T-helper 22 cell (primary cell): ENCODE results near the gene ADM5.
"Not testable (repeated sequence)": the region's sequence is repeated elsewhere in the genome, so short reads cannot be mapped to it uniquely, and the experiment has no call there.

Source experiments
- DNase-seq: peaks from one replicate; pipeline ENCODE4 v3.0.0-alpha.2; 2020; ENCODE audit warnings: low read depth

ADM5 gene

DNA sequence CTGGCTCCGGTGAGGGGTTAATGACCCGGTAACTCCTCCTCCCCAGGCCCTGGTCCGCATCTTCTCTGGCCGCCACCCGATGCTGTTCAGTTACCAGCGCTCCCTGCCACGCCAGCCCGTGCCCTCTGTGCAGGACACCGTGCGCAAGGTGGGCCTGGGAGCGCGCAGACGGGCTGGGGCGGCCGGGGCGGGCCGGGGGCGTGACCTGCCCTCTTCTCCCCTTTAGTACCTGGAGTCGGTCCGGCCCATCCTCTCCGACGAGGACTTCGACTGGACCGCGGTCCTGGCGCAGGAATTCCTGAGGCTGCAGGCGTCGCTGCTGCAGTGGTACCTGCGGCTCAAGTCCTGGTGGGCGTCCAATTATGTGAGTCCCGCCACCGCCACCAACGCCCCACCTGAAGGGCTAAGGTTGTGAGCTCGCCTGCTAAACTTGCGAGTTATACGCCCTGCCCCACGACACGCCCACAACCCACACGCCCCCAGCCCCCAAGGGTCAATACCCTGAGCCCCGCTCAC is 11.9 kb downstream of the ADM5 start:
- DNase-seq = no peak

DNA sequence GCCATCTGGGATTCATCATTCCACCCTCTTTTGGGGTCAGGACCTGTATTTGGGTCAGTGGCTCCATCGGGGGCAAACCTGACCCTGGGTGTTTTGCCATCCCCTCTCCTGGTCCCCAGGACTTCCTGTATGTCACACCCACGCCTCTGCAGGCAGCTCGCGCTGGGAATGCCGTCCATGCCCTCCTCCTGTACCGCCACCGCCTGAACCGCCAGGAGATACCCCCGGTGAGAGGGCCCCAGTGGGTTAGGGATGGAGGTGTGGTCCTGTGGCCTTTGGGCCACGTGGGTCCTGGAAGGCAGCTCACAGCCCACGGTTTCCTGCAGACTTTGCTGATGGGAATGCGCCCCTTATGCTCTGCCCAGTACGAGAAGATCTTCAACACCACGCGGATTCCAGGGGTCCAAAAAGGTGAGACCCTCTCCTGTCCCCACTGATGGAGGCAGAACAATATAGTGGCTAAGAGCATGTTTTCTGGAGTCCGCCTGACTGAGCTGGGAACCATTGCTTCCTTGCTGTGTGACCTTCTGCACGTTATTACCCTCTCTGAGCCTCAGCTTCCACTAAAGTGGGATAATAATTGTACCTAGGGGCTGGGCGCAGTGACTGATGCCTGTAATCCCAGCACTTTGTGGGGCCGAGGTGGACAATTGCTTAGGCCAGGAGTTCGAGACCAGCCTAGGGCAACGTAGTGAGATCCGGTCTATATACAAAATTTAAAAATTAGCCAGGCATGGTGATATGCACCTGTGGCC is 15.7 kb downstream of the ADM5 start:
- DNase-seq = no peak

DNA sequence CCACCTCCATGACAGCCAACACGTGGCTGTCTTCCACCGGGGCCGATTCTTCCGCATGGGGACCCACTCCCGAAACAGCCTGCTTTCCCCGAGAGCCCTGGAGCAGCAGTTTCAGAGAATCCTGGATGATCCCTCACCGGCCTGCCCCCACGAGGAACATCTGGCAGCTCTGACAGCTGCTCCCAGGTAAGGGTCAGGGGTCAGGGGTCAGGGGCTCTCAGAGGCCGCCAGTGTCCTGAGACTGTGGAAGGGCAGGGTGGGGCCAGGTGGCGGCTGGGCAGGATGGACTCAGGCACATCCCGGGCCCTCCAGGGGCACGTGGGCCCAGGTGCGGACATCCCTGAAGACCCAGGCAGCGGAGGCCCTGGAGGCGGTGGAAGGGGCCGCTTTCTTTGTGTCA is 16.5 kb downstream of the ADM5 start:
- no peak for DNase-seq

DNA sequence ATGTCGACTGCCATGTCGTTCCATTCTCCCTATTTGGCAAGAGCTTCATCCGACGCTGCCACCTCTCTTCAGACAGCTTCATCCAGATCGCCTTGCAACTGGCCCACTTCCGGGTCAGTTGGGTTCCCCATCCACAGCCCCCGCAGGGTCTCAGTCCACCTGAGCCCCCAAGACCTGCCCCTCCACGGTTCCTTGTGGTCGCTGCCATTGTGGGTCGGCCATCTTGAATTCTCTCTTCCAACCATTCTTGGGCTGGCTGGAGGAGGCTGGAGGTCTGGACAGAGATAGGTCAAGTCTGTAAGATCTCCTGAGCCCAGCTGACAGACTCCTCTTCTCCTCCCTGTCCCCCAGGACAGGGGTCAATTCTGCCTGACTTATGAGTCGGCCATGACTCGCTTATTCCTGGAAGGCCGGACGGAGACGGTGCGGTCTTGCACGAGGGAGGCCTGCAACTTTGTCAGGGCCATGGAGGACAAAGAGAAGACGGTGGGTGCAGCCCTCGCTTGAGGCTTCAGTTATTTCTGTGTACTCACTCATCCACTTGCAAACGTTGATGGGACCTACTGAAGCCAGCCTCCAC is 21.1 kb downstream of the ADM5 start:
- DNase-seq = no peak

DNA sequence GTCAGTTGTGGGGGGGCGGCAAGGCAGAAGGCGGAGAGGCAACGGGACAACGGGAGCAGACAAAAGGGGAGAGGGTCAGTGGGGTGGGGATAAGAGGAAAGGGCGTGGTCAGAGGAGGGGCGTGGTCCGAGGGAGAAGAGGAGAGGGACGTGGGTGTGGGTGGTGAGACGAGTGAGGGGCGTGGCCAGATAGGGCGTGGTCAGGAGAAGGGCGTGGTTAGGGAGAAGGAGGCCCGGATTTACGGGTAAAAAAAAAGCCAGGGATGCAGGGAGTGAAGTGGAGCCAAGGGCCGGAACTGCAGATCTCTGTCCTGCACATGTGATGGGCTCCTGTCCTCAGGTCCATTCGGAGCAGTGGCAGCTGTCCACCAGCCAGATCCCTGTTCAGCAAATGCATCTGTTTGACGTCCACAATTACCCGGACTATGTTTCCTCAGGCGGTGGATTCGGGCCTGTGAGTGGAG is 23.0 kb downstream of the ADM5 start:
- no peak for DNase-seq

DNA sequence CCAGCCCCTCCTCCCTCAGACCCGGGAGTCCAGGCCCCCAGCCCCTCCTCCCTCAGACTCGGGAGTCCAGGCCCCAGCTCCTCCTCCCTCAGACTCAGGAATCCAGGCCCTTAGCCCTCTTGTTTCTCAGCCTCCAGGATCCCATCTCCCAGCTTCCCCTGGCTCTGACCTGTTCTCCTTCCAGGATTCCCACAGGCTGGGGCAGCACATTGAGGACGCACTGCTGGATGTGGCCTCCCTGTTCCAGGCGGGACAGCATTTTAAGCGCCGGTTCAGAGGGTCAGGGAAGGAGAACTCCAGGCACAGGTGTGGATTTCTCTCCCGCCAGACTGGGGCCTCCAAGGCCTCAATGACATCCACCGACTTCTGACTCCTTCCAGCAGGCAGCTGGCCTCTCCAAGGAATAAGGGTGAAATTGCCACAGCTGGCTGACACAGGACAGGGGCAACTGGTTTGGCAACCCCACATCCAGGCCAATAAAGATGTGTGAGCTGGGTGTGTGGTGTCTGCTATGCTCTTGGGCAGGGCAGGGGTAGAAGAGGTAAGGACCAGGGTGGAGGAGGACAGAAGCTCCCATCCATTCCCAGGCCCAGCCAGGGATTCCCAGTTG is 23.9 kb downstream of the ADM5 start:
- DNase-seq = no peak

DNA sequence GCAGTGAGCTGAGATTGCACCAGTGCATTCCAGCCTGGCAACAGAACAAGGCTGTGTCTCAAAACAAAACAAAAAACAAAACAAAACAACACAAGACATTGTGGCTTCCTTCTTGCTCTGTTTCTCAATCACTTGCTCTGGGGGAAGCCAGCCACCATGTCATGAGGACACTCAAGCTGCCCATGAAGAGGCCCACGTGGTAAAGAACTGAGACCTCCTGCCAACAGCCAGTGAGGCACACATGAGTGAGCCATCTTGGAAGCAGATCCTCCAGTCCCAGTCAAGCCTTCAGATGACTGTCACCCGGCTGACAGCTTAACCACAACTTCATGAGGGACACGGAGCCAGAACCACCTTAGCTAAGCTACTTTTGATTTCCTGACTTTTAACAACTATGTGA is 26.8 kb downstream of the ADM5 start:
- no peak for DNase-seq

DNA sequence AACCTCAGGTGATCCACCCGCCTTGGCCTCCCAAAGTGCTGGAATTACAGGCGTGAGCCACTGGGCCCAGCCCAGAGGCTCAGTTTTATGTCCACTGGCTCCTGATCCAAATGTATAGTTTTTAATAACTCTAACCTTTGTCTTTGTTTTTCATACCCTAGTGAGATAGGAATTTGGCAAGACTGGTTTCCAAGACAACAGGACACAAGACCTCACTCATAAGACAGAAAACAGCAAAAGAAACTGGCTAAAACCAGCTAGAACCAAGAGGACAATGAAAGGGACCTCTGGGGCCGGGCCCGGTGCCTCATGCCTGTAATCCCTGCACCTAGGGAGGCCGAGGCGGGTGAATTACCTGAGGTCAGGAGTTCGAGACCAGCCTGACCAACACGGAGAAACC is 29.1 kb downstream of the ADM5 start:
- no peak for DNase-seq

DNA sequence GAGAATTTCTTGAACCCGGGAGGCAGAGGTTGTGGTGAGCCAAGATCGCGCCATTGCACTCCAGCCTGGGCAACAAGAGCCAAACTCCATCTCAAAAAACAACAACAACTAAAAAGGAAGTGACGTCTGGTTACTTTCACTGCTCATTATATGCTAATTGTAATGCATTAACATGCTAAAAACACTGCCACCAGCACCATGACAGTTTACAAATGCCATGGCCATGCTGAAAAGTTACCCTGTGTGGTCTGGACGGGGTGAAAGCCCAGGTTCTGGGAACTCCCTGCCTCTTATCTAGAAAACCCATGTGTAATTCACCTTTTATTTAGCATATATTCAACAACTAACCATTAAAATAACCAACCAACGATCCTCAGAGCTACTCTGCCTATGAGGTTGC is 29.6 kb downstream of the ADM5 start:
- no peak for DNase-seq

DNA sequence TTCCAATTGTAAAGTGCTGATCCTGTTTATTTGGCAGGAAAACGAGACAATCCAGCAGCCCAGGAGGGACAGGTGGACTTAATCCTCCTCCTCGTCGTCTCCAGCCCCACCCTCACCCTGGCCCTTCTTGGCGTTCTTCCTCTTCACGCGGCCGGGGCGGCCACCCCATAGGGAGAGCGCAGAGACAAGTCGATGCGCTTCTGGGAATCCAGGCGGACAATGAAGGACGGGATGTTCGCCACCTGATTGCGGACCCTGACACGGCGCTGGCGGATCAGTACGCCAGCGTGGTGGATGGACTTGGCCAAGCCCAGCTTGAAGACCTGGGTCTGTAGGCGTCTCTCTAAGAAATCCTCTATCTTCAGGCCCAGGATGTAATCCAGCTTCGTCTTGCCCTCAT is 30.0 kb downstream of the ADM5 start:
- DNase-seq = not testable (repeated sequence)

DNA sequence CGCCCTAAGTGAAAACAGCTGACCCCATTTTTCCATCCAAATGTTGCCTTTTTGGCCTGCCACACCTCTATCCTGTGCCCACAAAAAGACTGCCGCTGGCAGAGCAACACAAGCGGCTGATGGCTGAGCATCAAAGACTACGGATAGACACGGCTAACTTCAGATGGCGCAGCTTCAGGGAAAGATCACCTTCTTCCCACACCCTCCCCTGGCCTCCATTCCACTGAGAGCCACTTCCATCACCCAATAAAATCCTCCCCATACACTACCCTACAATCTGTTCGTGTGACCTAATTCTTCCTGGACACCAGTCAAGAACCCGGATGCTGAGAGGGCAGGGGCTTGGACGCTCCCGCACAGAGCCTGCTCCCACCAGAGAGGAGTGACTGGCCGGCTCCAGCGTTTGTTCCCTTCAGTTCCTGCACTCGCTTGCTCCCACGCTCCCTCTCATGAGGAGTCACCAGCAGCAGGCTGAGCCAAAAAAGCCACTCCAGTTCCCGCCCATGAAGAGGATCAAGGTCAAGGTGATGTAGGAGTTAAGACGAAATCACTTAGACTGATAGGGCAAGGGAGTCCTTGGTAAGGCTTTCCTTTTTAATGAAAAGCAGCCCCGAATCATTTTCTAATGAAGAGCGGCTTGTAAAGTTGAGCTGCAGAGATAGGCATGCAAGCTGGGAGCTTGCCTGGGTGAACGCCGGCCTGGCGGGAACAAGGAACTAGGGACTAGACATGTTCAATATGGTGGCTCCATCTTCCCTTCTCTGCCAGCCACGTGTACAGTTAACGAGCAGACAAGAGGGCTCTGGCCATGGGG is 38.0 kb downstream of the ADM5 start:
- no peak for DNase-seq

DNA sequence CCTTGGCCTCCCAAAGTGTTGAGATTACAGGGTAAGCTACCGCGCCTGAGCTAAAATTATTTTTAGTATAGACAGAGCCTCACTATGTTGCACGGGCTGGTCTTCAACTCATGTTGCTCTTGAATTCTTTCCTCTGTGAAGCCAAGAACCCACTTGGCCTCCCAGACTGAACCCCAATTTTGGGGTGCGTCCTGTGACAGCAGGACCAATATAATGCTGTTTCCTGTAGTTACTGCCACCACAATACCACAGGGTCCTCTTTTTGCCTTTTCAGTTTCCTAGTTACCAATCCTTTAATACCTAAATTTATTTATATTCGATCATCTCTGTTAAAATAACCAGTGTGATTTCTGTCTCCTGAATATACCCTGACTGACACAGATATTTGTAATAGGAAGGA is 40.8 kb downstream of the ADM5 start:
- DNase-seq = no peak

DNA sequence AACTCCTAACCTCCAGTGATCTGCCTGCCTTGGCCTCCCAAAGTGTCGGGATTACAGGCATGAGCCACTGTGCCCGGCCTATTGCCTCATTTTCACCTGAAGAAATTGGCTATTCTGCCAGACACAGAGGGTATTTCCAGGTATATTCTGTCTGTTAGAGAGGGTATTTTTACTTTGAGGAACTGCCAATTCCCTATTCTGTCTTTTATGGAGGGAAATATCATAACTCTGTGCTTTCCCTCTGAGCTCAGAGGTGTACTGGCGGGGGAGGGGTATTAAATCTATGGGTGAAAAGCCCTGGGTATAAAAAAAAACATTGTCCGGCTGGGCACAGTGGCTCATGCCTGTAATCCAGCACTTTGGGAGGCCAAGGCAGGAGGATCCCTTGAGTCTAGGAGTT is 48.9 kb downstream of the ADM5 start:
- DNase-seq = no peak

DNA sequence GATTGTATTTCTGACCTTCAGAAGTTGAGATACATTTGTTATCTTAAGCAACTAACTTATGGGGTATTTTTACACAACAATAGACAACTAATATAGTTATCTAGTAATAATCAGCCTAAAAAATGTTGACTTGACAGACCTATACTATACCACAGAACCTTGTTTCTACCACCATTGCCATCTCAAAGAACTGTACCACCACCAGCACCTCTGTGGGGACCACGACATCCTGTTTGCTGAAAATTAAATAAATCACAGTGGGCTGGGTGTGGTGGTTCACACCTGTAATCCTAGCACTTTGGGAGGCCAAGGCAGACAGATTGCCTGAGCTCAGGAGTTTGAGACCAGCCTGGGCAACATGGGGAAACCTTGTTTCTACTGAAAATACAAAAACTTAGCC is 49.7 kb downstream of the ADM5 start:
- no peak for DNase-seq

DNA sequence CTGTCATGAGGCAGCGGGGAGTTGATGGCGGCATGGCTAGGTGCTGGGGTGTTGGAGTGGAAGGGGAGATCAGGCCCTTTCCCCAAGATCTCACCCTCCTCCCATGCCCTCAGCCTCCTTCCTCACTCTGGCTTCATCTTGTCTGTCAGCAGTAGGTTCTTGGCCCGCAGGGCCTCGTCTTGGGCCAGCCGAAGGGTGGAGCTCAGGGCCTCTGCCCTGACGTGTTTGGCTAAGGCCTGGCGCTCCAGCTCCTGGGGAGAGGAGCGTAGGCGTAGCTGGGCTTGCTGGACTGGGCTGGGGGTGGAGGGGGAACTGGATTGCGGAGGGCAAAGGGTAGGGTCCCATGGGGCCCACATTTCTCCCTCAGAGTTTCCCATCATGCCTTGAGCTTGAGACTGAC is 50.5 kb downstream of the ADM5 start:
- DNase-seq = no peak
